GM19025 (cell line): ENCODE data around the gene PRSS35.
"Not testable (repeated sequence)": the region's sequence is repeated elsewhere in the genome, so short reads cannot be mapped to it uniquely, and the experiment has no call there.

Experiments used
- ATAC-seq: cut with Tn5 transposase; IDR thresholded peaks from one replicate; pipeline ENCODE4 v1.9.1; 2021; ENCODE audit warnings: mild to moderate bottlenecking, low read depth, moderate library complexity; ENCODE audit not compliant: unreplicated experiment

The PRSS35 gene

GRCh38 chr6:83514866-83515466 is 2.6 kb downstream of the PRSS35 start:
- no peak for ATAC-seq

- ATAC-seq: no peak
These were observed 5.2 kb downstream of the PRSS35 start for GRCh38 chr6:83517500-83517899.

GRCh38 chr6:83518816-83519480 is 6.6 kb downstream of the PRSS35 start:
- ATAC-seq: no peak

- no peak for ATAC-seq
These were observed 23.8 kb downstream of the PRSS35 start for GRCh38 chr6:83536034-83536646.

GRCh38 chr6:83536647-83537589 is 24.6 kb downstream of the PRSS35 start:
- ATAC-seq: no peak

GRCh38 chr6:83539678-83540077 is 27.3 kb downstream of the PRSS35 start:
- no peak for ATAC-seq

- ATAC-seq: no peak
These were observed 34.3 kb downstream of the PRSS35 start for GRCh38 chr6:83546636-83547035.

- not testable (repeated sequence) for ATAC-seq
These were observed 38.1 kb downstream of the PRSS35 start for GRCh38 chr6:83550482-83550881.

- not testable (repeated sequence) for ATAC-seq
These were observed 39.4 kb downstream of the PRSS35 start for GRCh38 chr6:83551748-83552147.

- no peak for ATAC-seq
These were observed 44.5 kb downstream of the PRSS35 start for GRCh38 chr6:83556871-83557270.

GRCh38 chr6:83558975-83559374 is 46.6 kb downstream of the PRSS35 start:
- ATAC-seq: no peak

GRCh38 chr6:83571663-83572185 is 59.4 kb downstream of the PRSS35 start:
- ATAC-seq: not testable (repeated sequence)

GRCh38 chr6:83574783-83575182 is 62.4 kb downstream of the PRSS35 start:
- ATAC-seq: no peak
